ENCODE results near the gene PAK4.

The PAK4 gene

DNA sequence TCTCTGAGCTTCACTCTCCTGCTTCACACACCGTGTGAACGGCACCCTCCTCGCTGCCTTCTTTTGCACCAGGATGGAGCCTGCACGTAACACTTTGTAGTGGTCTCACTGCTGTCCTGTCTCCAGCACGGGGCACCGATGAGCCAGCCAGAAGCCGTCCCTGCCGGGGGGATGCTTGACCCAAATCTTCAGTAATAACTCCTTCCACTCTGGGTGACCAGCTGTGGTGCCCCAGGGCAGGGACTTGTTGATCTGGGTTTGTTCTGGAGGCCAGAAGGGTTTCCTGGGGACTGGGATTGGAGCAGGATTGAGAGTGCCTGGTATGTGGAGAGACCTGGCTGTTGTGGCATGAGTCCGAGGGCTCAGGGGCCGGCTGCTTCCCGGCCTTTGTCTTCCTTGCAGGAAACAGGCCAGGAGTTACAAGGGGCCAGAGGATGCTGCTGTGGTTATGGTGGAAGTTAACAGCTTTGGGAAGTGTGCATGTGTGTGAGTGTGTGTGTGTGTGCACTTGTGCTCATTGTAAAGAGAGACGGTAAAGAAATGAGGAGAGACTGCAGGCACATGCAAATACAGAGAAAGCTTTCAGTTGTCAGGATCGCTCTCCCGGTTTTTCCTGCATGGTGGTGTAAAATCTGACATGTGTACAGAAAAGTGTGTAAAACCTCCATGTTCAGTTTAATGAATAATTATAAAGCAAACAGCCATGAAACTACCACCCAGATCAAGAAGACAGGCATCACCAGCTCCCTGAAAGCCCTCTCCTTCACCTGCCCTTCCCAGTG, 18.9 kb downstream of the PAK4 start:
- CTCF ChIA-PET: interaction anchor here (0.9 to 1.1 kb wide), 2 partner anchors 34 to 43 kb away, joined by 3 read pairs; no protein-coding TSS in a partner anchor
- POLR2A ChIA-PET: no interaction called here
- TF ChIP-seq, protein P1, sequence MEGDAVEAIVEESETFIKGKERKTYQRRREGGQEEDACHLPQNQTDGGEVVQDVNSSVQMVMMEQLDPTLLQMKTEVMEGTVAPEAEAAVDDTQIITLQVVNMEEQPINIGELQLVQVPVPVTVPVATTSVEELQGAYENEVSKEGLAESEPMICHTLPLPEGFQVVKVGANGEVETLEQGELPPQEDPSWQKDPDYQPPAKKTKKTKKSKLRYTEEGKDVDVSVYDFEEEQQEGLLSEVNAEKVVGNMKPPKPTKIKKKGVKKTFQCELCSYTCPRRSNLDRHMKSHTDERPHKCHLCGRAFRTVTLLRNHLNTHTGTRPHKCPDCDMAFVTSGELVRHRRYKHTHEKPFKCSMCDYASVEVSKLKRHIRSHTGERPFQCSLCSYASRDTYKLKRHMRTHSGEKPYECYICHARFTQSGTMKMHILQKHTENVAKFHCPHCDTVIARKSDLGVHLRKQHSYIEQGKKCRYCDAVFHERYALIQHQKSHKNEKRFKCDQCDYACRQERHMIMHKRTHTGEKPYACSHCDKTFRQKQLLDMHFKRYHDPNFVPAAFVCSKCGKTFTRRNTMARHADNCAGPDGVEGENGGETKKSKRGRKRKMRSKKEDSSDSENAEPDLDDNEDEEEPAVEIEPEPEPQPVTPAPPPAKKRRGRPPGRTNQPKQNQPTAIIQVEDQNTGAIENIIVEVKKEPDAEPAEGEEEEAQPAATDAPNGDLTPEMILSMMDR (IDR thresholded peaks at IDR 0.05; ENCODE audit: control extremely low read depth, extremely low read depth, low read depth, missing control alignments): no peak
- DNase-seq (ENCODE audit: extremely low spot score): no peak

DNA sequence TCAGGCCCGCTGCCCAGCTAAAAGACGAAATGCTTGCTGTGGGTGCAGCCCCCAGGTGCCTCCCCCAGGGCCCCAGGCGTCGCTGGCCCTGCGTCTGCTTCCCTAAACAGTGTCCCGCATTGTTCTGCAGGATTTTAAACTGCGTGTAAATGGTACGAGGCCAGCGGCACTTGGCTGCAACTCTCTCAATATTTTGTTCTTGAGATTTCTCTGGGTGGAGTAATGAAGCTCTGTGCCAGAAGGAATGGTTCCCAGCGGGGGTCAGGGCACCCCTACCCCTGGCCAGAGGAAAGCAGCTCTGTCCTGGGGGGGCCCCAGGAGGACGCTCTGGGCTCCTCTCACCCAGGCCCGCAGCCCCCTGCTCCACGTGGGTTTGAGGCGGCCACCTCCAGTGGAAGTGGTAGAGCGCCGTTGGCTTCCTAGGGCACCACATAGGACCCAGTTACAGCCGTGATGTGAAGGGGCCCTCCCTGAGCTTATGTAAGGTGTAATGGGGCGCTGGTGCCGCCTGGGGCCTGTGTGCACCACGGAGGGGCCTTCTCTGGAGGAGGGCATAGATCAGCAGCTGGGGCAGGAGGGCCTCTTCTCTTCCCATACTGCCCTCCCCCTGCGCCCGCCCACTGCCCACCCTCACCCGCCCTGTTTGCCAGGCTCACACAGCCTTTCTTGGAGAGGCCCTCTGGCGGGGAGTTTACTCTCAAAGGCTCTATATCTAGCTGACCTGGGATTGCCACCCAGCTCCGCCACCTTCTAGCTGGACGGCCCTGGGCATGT, 19.8 kb downstream of the PAK4 start:
- TF ChIP-seq, protein P1 (IDR thresholded peaks at IDR 0.05; ENCODE audit: control extremely low read depth, extremely low read depth, low read depth, missing control alignments): no peak
- ChIA-PET POLR2A (no interaction called here), CTCF (interaction anchor here (1.1 to 1.6 kb wide), 4 partner anchors 13 to 42 kb away, joined by 3 to 5 read pairs (median 3); no protein-coding TSS in a partner anchor)
- no peak for DNase-seq (ENCODE audit: extremely low spot score)

DNA sequence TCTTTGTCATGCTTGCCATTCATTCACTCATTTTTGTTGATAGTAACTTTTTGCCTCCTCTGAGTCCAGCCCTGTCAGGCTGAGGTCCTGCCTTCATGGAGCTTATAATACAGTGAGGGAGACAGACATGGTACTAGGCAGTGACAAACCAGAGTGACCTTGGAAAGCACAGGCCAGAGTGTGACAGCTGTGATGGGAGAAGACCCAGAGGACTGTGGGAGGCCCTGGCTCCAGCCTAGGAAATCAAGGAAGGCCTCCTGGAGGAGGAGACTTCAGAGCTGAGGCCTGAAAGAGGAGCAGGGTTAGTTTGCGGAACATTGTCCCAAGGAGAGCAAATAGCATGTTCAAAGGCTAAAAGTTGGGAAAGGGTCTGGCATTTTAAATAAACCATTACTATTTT, 20.5 kb downstream of the PAK4 start:
- TF ChIP-seq, protein P1 (IDR thresholded peaks at IDR 0.05; ENCODE audit: control extremely low read depth, extremely low read depth, low read depth, missing control alignments): no peak
- CTCF ChIA-PET: interaction anchor here (1.1 to 1.6 kb wide), 3 partner anchors 14 to 30 kb away, joined by 3 to 5 read pairs (median 3); no protein-coding TSS in a partner anchor
- DNase-seq (ENCODE audit: extremely low spot score): no peak
- POLR2A ChIA-PET: no interaction called here

DNA sequence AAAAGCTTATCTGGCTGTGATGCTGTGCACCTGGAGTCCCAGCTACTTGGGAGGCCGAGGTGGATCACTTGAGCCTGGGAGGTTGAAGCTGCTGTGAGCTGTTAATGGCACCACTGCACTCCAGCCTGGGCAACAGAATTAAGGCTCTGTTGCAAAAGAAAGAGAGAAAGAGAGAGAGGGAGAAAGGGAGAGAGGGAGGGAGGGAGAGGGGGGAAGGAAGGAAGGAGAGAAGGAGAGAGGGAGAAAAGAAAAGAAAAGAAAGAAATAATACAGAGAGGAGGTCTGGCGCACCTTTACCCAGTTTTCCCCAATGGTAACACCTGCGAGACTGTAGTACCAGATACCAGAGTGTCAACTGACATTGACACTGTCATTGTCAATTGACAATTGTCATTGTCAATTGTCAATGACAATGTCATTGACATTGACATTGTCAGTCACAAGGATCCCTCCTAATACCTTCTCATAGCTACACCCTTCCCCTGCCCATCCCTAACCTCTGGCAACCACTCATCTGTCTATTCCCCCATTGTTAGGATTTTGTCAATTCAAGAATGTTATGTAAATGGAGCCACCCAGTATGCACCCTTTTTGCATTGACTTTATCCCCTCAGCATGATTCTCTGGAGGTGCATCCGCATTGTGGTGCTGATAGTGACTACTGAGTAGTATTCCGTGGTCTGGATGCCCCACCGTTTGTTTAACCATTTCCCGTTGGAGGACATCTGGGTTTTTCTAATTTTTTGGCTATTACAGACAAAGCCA, 21.3 kb downstream of the PAK4 start:
- TF ChIP-seq, protein P1 (IDR thresholded peaks at IDR 0.05; ENCODE audit: control extremely low read depth, extremely low read depth, low read depth, missing control alignments): no peak
- ChIA-PET POLR2A (no interaction called here), CTCF (interaction anchor here (1.0 to 1.6 kb wide), 3 partner anchors 15 to 24 kb away, joined by 3 to 5 read pairs (median 3); no protein-coding TSS in a partner anchor)
- DNase-seq (ENCODE audit: extremely low spot score): no peak

DNA sequence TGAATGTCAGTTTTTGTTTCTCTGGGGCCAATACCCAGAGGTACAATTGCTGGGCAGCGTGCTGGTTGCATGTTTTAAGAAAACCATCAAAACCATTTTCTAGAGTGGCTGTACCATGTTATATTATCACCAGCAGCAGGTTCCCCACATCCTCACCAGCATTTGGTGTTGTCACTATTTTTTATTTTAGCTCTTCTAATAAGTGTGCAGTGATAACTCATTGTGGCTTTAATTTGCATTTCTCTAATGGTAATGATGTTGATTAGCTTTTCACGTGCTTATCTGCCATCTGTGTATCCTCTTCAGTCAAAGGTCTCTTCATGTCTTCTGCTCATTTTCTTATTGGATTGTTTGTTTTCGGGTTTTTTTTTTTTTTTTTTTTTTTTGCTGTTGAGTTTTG, 21.9 kb downstream of the PAK4 start:
- ChIA-PET POLR2A (no interaction called here), CTCF (interaction anchor here (1.0 kb wide), 1 partner anchor 25 kb away, joined by 3 read pairs; no protein-coding TSS in a partner anchor)
- TF ChIP-seq, protein P1 (IDR thresholded peaks at IDR 0.05; ENCODE audit: control extremely low read depth, extremely low read depth, low read depth, missing control alignments): no peak
- DNase-seq (ENCODE audit: extremely low spot score): no peak

Data from GM10248 (cell line).